Lower leg skin (tissue), 3 donors: Measurements from ENCODE around the gene CFB.

Experiments used
- CTCF ChIP-seq, 3 donors: fragments of 450-650 bp; IDR thresholded peaks; one replicate each; pipeline ENCODE4 v1.5.1; 2016; ENCODE audit warnings: antibody characterized with exemption in 3 of 3, mild to moderate bottlenecking in 3 of 3, moderate library complexity in 2 of 3
- POLR2A ChIP-seq, 2 donors: fragments of 450-650 bp; IDR thresholded peaks; one replicate each; pipeline ENCODE4 v1.6.1; 2016 to 2017; ENCODE audit warnings: antibody characterized with exemption in 2 of 2, mild to moderate bottlenecking in 1 of 2, moderate library complexity in 1 of 2

GRCh38 chr6:31956796-31957195 lies 10.9 kb downstream of the CFB start:
- TF ChIP-seq POLR2A (IDR thresholded peaks at IDR 0.05) (no peak), CTCF (IDR thresholded peaks at IDR 0.05) (no peak)
